Mesothelial cell of epicardium (in vitro differentiated cells): ENCODE measurements around the gene DELE1. TPM values are rescaled to one million over a fixed set of nuclear protein-coding genes. Genes with fewer than 3 reads are reported as not detected.

ENCODE experiments used
- DNase-seq, 2 experiments: peaks; one replicate each; pipeline ENCODE4 v3.0.0; 2021; ENCODE audit warnings: low spot score in 2 of 2; ENCODE audit not compliant: unreplicated experiment in 2 of 2
- H3K27ac Mint-ChIP-seq: 2 replicates; pipeline ENCODE4 v1.8.0; 2021; ENCODE audit warnings: mixed read lengths
- H3K27me3 Mint-ChIP-seq: 2 replicates; pipeline ENCODE4 v1.8.0; 2021; ENCODE audit warnings: low read depth, mixed read lengths
- H3K36me3 Mint-ChIP-seq: 2 replicates; pipeline ENCODE4 v1.8.0; 2021; ENCODE audit warnings: mixed read lengths
- H3K4me1 Mint-ChIP-seq: 2 replicates; pipeline ENCODE4 v1.8.0; 2021; ENCODE audit warnings: mixed read lengths
- H3K4me3 Mint-ChIP-seq: 2 replicates; pipeline ENCODE4 v1.8.0; 2021; ENCODE audit warnings: mild to moderate bottlenecking, moderate library complexity, mixed read lengths
- H3K9me3 Mint-ChIP-seq: 2 replicates; pipeline ENCODE4 v1.8.0; 2021; ENCODE audit warnings: mixed read lengths
- CTCF ChIP-seq: fragments of 200-600 bp; sonication (generic); IDR thresholded peaks from one replicate; pipeline ENCODE4 v1.5.0; 2021; ENCODE audit warnings: antibody characterized with exemption; ENCODE audit not compliant: unreplicated experiment
- total RNA-seq: library from RNA; stranded (reverse); gene quantifications from 3 replicates; pipeline ENCODE4 v1.2.1, GENCODE V29; 2021

Gene DELE1
- total RNA-seq, 1 donor from 2014 or later: 91.5 TPM

- Mint-ChIP-seq H3K9me3 (no peaks in the 10 kb centered on the region), H3K27ac (no peak overlapping the region), H3K27me3 (no peaks in the 10 kb centered on the region), H3K4me1 (peaks cover 10% of the 10 kb centered on the region), H3K36me3 (no peaks in the 10 kb centered on the region), H3K4me3 (no peak overlapping the region)
- TF ChIP-seq CTCF: no peak
- DNase-seq: no peak
Measured at GRCh38 chr5:141957367-141957996, 33.8 kb downstream of the DELE1 start.

GRCh38 chr5:141958113-141958512, 34.4 kb downstream of the DELE1 start, which contains the start of gene PCDH12:
PCDH12 (minus strand) TSS chr5:141958202; CDS start chr5:141957851, 351 bp downstream.
- H3K9me3 Mint-ChIP-seq: no peaks in the 10 kb centered on the region
- no peaks in the 10 kb centered on the region for H3K36me3 Mint-ChIP-seq
- H3K27me3 Mint-ChIP-seq: no peaks in the 10 kb centered on the region
- peaks cover 10% of the 10 kb centered on the region for H3K4me1 Mint-ChIP-seq
- no peak for TF ChIP-seq CTCF
- no peak for DNase-seq
- H3K27ac Mint-ChIP-seq: no peak within 1 kb of the TSS
- H3K4me3 Mint-ChIP-seq: no peak within 1 kb of the TSS

- Mint-ChIP-seq H3K27ac (no peak overlapping the region), H3K4me3 (no peak overlapping the region), H3K36me3 (no peaks in the 10 kb centered on the region), H3K27me3 (no peaks in the 10 kb centered on the region), H3K9me3 (no peaks in the 10 kb centered on the region), H3K4me1 (peaks cover 10% of the 10 kb centered on the region)
- no peak for TF ChIP-seq CTCF
- no peak for DNase-seq
Measured at GRCh38 chr5:141958546-141959172, 35.0 kb downstream of the DELE1 start.

GRCh38 chr5:141960018-141960417, 36.3 kb downstream of the DELE1 start:
- Mint-ChIP-seq H3K27ac (no peak overlapping the region), H3K9me3 (no peaks in the 10 kb centered on the region), H3K27me3 (no peaks in the 10 kb centered on the region), H3K4me3 (no peak overlapping the region), H3K36me3 (no peaks in the 10 kb centered on the region), H3K4me1 (peaks cover 10% of the 10 kb centered on the region)
- TF ChIP-seq CTCF: no peak
- no peak for DNase-seq

- H3K27ac Mint-ChIP-seq: no peak overlapping the region
- no peaks in the 10 kb centered on the region for H3K27me3 Mint-ChIP-seq
- H3K9me3 Mint-ChIP-seq: no peaks in the 10 kb centered on the region
- H3K4me3 Mint-ChIP-seq: peak overlapping the region; percentile 19
- no peaks in the 10 kb centered on the region for H3K36me3 Mint-ChIP-seq
- peaks cover 10% of the 10 kb centered on the region for H3K4me1 Mint-ChIP-seq
- peak; percentile 74 to 93 for DNase-seq
- peak; percentile 80 for TF ChIP-seq CTCF
Measured at GRCh38 chr5:141960449-141961323, 37.0 kb downstream of the DELE1 start.
